Caco-2 (cell line): ENCODE results near the gene SRGAP3. TPM values are rescaled to one million over a fixed set of nuclear protein-coding genes. Genes with fewer than 3 reads are reported as not detected.

Experiments
- BruUV-seq: library from RNA; stranded (reverse); fragments of 400-500 nt; replicated peaks from 2 replicates; lab custom pipeline; 2021; lab: Mats Ljungman, UMichigan
- CTCF ChIA-PET: fragments of 300-600 bp; sonication (Branson Sonifier 250); formaldehyde crosslinking; loops from one replicate; lab custom pipeline; 2022; ENCODE audit warnings: antibody characterized with exemption; lab: Charles Lee
- POLR2A ChIA-PET: fragments of 300-600 bp; sonication (Branson Sonifier 250); formaldehyde crosslinking; loops from one replicate; lab custom pipeline; 2022; ENCODE audit warnings: antibody characterized with exemption; lab: Charles Lee
- DNase-seq, 2 experiments: peaks; one replicate each; pipeline versions ENCODE4 v3.0.0 to v3.0.0-alpha.2; 2020 to 2022
- H3K27me3 ChIP-seq: replicated peaks from 2 replicates; pipeline ENCODE4 v1.6.0; 2011; ENCODE audit warnings: low read length; ENCODE audit not compliant: control insufficient read depth, insufficient read depth
- H3K36me3 ChIP-seq: 2 replicates; pipeline ENCODE4 v1.5.1; 2011; ENCODE audit warnings: low read length; ENCODE audit not compliant: control insufficient read depth, insufficient read depth
- H3K4me1 ChIP-seq: fragments of 250-450 bp; sonication (Bioruptor Pico); 2 replicates; pipeline ENCODE4 v1.5.1; 2020; ENCODE audit warnings: mild to moderate bottlenecking
- H3K4me3 ChIP-seq: 2 replicates; pipeline ENCODE4 v1.5.1; 2011; ENCODE audit warnings: low read depth, mild to moderate bottlenecking, control low read depth, low read length
- H3K9me3 ChIP-seq: fragments of 250-450 bp; sonication (Bioruptor Pico); 2 replicates; pipeline ENCODE4 v1.5.1; 2020; ENCODE audit warnings: mild to moderate bottlenecking, moderate library complexity
- H3K27ac Mint-ChIP-seq: one replicate; pipeline ENCODE4 v1.8.0; 2022; ENCODE audit warnings: mixed read lengths; ENCODE audit not compliant: unreplicated experiment
- H3K27me3 Mint-ChIP-seq: one replicate; pipeline ENCODE4 v1.8.0; 2022; ENCODE audit warnings: mixed read lengths; ENCODE audit not compliant: insufficient read depth, unreplicated experiment
- H3K36me3 Mint-ChIP-seq: one replicate; pipeline ENCODE4 v1.8.0; 2022; ENCODE audit warnings: mild to moderate bottlenecking, mixed read lengths; ENCODE audit not compliant: insufficient read depth, unreplicated experiment
- H3K4me1 Mint-ChIP-seq: one replicate; pipeline ENCODE4 v1.8.0; 2022; ENCODE audit warnings: low read depth, mixed read lengths; ENCODE audit not compliant: unreplicated experiment
- H3K4me3 Mint-ChIP-seq: one replicate; pipeline ENCODE4 v1.8.0; 2022; ENCODE audit warnings: mild to moderate bottlenecking, moderate library complexity, mixed read lengths; ENCODE audit not compliant: unreplicated experiment
- H3K9me3 Mint-ChIP-seq: one replicate; pipeline ENCODE4 v1.8.0; 2022; ENCODE audit warnings: mixed read lengths; ENCODE audit not compliant: unreplicated experiment
- CTCF ChIP-seq, 2 experiments: fragments of 200-600 bp in 1 of 2; IDR thresholded peaks; 1 replicate in 1 of 2; 2 replicates in 1 of 2; pipeline versions ENCODE4 v1.5.1 to v1.8.0; 2011 to 2022; ENCODE audit warnings: antibody characterized with exemption in 1 of 2, control low read depth in 1 of 2, inconsistent platforms in 1 of 2, low read depth in 1 of 2, low read length in 1 of 2, mild to moderate bottlenecking in 1 of 2, moderate library complexity in 1 of 2; ENCODE audit not compliant: insufficient read depth in 1 of 2, severe bottlenecking in 1 of 2, unreplicated experiment in 1 of 2
- intact Hi-C: fragments of 100-400 bp; cut with micrococcal nuclease; formaldehyde crosslinking; loops from one replicate; pipeline ENCODE4 v1.10.0; 2022; ENCODE audit not compliant: unreplicated experiment
- total RNA-seq: library from RNA; stranded (reverse); gene quantifications from 2 replicates; pipeline ENCODE4 v1.2.3, GENCODE V29; 2022

SRGAP3 gene
- total RNA-seq, 1 experiment from 2014 or later = 1.3 TPM

DNA sequence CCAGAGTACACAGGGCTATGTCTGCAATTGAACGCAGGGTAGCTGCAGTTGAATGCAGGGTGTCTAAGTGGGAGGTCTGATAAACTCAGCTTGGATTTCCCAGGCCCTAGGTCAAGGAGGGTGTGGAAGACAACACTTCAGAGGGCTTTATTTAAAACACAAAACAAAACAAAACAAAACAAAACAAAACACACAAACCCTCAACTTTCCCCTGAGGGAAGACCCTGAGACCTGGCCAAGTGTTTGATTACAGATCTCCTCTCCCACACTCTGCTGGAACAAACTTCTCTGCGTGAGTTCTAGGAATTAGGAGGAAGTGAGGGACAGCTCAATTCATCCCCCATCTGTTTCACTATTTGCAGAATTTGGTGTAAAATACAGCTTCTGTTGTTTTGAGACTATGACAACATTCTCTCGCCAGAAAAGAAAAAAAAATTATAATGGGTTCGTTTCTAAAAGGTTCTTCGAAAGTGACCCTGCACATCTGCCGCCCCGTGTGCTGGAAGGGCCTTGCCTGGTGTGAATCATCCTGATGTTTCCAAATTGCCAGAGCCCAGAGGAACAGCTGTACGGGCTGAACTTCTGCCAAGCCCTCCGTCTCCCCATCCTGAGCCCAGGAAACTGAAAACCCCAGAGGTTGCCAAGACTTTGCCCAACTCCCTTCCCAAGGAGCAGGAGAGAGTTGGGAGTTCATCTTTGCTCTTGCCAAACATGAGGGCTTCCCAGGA lies 212.9 kb downstream of the SRGAP3 start:
- Histone ChIP-seq H3K36me3 (no peaks in the 10 kb centered on the region), H3K4me1 (no peaks in the 10 kb centered on the region), H3K9me3 (no peaks in the 10 kb centered on the region), H3K27me3 (no peaks in the 10 kb centered on the region), H3K4me3 (no peak overlapping the region)
- Mint-ChIP-seq H3K4me3 (no peak overlapping the region), H3K27ac (no peak overlapping the region), H3K4me1 (no peaks in the 10 kb centered on the region), H3K36me3 (no peaks in the 10 kb centered on the region), H3K9me3 (no peaks in the 10 kb centered on the region), H3K27me3 (peaks cover 4% of the 10 kb centered on the region)
- CTCF ChIA-PET = interaction anchor here (0.5 kb wide), 1 partner anchor 49 kb away, joined by 4 read pairs; no protein-coding TSS in a partner anchor
- POLR2A ChIA-PET = no interaction called here
- no peak for TF ChIP-seq CTCF (IDR thresholded peaks at IDR 0.05; ENCODE audit: insufficient read depth in 1 of 2, low read depth in 1 of 2, low read length in 1 of 2, severe bottlenecking in 1 of 2, unreplicated experiment in 1 of 2)
- intact Hi-C loops = no loop called here
- no TSS peak for BruUV-seq
- no peak for DNase-seq

DNA sequence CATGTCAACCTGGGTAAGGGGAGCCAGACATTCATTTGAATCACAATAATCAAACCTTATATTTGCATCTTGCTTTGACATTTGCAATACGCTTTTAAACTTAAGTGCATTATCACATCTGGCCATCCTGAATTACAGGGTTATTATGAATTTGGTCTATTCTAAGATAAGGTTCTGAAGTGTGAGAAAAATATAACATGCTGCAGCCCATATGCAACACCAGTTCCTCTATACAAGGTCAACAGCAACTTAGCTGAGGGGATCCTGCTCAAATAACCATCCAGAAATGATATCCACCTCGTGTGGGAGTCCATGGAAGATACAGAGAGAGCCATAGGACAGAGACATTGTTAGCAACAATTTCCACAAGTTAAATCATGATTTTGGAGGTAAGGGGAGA lies 213.5 kb downstream of the SRGAP3 start:
- Histone ChIP-seq H3K27me3 (no peaks in the 10 kb centered on the region), H3K4me3 (no peak overlapping the region), H3K36me3 (no peaks in the 10 kb centered on the region), H3K9me3 (no peaks in the 10 kb centered on the region), H3K4me1 (no peaks in the 10 kb centered on the region)
- H3K36me3 Mint-ChIP-seq = no peaks in the 10 kb centered on the region
- intact Hi-C loops = no loop called here
- no peak for DNase-seq
- no peak overlapping the region for H3K27ac Mint-ChIP-seq
- H3K9me3 Mint-ChIP-seq = no peaks in the 10 kb centered on the region
- ChIA-PET POLR2A (no interaction called here), CTCF (interaction anchor here (0.5 kb wide), 1 partner anchor 48 kb away, joined by 4 read pairs; no protein-coding TSS in a partner anchor)
- H3K4me1 Mint-ChIP-seq = no peaks in the 10 kb centered on the region
- TF ChIP-seq CTCF (IDR thresholded peaks at IDR 0.05; ENCODE audit: insufficient read depth in 1 of 2, low read depth in 1 of 2, low read length in 1 of 2, severe bottlenecking in 1 of 2, unreplicated experiment in 1 of 2) = no peak
- peaks cover 9% of the 10 kb centered on the region for H3K27me3 Mint-ChIP-seq
- H3K4me3 Mint-ChIP-seq = no peak overlapping the region
- BruUV-seq = no TSS peak

GRCh38 chr3:9035473-9035872 lies 214.0 kb downstream of the SRGAP3 start:
- Histone ChIP-seq H3K4me3 (no peak overlapping the region), H3K4me1 (no peaks in the 10 kb centered on the region), H3K36me3 (no peaks in the 10 kb centered on the region), H3K27me3 (no peaks in the 10 kb centered on the region), H3K9me3 (no peaks in the 10 kb centered on the region)
- BruUV-seq = no TSS peak
- POLR2A ChIA-PET = no interaction called here
- no peak overlapping the region for H3K4me3 Mint-ChIP-seq
- no peak for DNase-seq
- no peak for TF ChIP-seq CTCF (IDR thresholded peaks at IDR 0.05; ENCODE audit: insufficient read depth in 1 of 2, low read depth in 1 of 2, low read length in 1 of 2, severe bottlenecking in 1 of 2, unreplicated experiment in 1 of 2)
- CTCF ChIA-PET = interaction anchor here (0.8 kb wide), 1 partner anchor 267 kb away, joined by 3 read pairs; no protein-coding TSS in a partner anchor
- no peaks in the 10 kb centered on the region for H3K4me1 Mint-ChIP-seq
- H3K36me3 Mint-ChIP-seq = no peaks in the 10 kb centered on the region
- H3K27ac Mint-ChIP-seq = no peak overlapping the region
- H3K9me3 Mint-ChIP-seq = no peaks in the 10 kb centered on the region
- peaks cover 9% of the 10 kb centered on the region for H3K27me3 Mint-ChIP-seq
- intact Hi-C loops = no loop called here
